ENCODE results near the gene MGMT.

MGMT gene

GRCh38 chr10:129516846-129517679 is 50.0 kb downstream of the MGMT start:
- Mint-ChIP-seq H3K9me3 (no peaks in the 10 kb centered on the region), H3K27ac (no peak overlapping the region), H3K36me3 (no peaks in the 10 kb centered on the region), H3K4me3 (no peak overlapping the region), H3K4me1 (peaks cover 20% of the 10 kb centered on the region)
- DNase-seq (ENCODE audit: low spot score in 2 of 2) (no peak), ATAC-seq (no peak)

DNA sequence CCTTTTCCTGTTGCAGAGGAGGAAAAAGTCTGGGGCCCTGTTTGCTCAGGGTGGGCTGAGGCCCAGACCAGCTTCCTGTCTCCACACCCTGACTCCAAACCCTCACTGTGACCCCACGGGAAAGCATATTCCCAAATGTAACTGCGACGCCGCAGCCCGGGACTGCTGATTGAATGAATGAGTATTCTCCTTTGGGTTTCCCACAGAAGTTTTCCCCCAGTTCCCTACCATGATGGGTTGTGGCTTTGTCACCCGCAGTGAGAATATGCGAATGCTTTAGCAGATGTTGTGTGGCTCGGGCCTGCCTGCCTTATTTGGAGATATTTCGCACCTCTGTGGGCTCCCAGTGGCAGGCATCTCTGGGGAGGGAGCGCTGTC is 50.6 kb downstream of the MGMT start:
- peak; percentile 44 for ATAC-seq
- no peak overlapping the region for H3K4me3 Mint-ChIP-seq
- H3K9me3 Mint-ChIP-seq = no peaks in the 10 kb centered on the region
- no peak overlapping the region for H3K27ac Mint-ChIP-seq
- DNase-seq (ENCODE audit: low spot score in 2 of 2) = no peak
- peaks cover 15% of the 10 kb centered on the region for H3K4me1 Mint-ChIP-seq
- H3K36me3 Mint-ChIP-seq = no peaks in the 10 kb centered on the region

GRCh38 chr10:129518793-129519192 is 51.8 kb downstream of the MGMT start:
- H3K4me1 Mint-ChIP-seq = peaks cover 15% of the 10 kb centered on the region
- no peaks in the 10 kb centered on the region for H3K36me3 Mint-ChIP-seq
- ATAC-seq (no peak), DNase-seq (ENCODE audit: low spot score in 2 of 2) (no peak)
- no peaks in the 10 kb centered on the region for H3K9me3 Mint-ChIP-seq
- no peak overlapping the region for H3K27ac Mint-ChIP-seq
- H3K4me3 Mint-ChIP-seq = no peak overlapping the region

GRCh38 chr10:129520440-129521080 is 53.5 kb downstream of the MGMT start:
- no peak overlapping the region for H3K4me3 Mint-ChIP-seq
- DNase-seq (ENCODE audit: low spot score in 2 of 2) (no peak), ATAC-seq (no peak)
- no peak overlapping the region for H3K27ac Mint-ChIP-seq
- H3K9me3 Mint-ChIP-seq = no peaks in the 10 kb centered on the region
- peaks cover 15% of the 10 kb centered on the region for H3K4me1 Mint-ChIP-seq
- no peaks in the 10 kb centered on the region for H3K36me3 Mint-ChIP-seq

DNA sequence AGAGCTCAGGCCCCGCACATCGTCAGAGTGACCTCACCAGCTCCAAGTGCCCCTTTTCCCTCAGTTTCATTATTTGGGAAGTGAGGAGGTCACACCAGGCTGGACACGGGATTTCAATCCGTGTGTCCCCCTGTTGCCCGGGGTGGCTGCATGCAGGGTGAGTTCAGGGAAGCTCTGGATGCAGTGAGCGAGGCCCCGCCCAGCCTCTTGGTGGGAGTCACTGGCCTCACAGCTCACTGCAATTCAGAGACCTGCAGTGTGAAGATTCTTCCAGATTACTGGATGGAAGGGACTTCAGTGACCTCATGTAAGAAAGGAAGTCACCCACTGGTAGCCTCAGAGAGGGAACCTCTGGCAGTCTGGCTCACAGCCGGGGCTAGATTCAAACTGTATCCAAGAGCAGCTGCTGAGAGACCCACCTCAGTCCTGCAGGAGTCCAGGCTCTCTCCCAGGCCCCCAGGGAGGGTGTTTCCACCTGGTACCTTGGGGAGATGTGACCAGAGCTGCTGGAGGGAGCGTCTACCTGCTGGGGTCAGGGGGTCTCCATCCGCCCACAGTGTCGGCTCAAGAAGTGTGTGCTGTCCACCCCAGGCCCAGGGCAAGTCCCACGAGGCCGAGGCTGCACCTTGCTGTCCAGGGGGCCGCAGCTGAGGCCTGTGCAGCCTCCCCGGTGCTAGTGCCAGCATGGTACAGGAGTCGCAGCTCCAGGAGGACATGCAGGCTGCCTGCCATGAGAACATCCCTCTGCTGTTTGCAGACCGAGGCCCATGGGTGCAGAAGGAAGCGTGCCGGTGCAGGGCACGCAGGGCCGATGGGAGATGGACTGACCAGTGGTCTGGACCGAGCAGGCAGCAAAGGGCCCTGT is 54.4 kb downstream of the MGMT start:
- H3K27ac Mint-ChIP-seq = no peak overlapping the region
- H3K4me1 Mint-ChIP-seq = peaks cover 15% of the 10 kb centered on the region
- H3K4me3 Mint-ChIP-seq = no peak overlapping the region
- ATAC-seq = no peak
- no peak for DNase-seq (ENCODE audit: low spot score in 2 of 2)
- no peaks in the 10 kb centered on the region for H3K9me3 Mint-ChIP-seq
- no peaks in the 10 kb centered on the region for H3K36me3 Mint-ChIP-seq

- no peak for ATAC-seq
- H3K4me1 Mint-ChIP-seq = peaks cover 14% of the 10 kb centered on the region
- no peak overlapping the region for H3K4me3 Mint-ChIP-seq
- H3K9me3 Mint-ChIP-seq = no peaks in the 10 kb centered on the region
- H3K27ac Mint-ChIP-seq = no peak overlapping the region
- no peaks in the 10 kb centered on the region for H3K36me3 Mint-ChIP-seq
- DNase-seq (ENCODE audit: low spot score in 2 of 2) = no peak
These were observed 55.1 kb downstream of the MGMT start for GRCh38 chr10:129522041-129522585.

DNA sequence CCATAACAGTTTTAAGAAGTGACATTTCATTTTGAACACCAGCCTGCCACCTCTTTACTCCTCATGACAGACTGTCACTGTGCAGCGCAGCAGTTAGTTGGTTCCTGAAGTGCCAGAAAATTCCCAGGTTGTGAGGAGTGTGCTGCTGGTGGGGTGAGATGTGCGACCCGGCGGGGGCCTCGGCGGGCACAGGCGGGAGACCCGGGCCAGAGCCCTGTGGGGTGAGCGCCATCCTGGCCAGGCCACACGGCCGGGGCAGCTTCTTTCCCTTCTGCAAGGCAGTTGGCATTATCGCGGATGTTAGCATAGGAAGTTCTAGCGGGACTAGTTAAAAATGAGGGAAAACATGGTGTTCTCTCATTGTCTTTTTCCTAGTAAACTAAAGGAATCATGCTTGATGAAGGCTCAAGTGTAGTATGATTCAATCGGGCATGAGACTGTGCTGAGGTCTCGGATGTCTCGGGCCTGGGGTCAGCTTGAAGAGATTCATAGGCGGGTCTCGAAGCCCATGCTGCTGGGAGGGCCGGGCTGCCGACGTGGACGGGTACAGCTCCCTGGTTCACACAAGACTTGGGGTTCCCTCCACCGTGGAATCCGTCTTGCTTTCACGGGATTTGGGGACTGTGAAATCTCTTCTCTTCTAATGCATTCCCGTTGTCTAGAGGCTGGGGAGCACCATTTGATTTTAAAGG is 56.1 kb downstream of the MGMT start:
- H3K27ac Mint-ChIP-seq = no peak overlapping the region
- no peak overlapping the region for H3K4me3 Mint-ChIP-seq
- H3K9me3 Mint-ChIP-seq = peaks cover 7% of the 10 kb centered on the region
- peaks cover 12% of the 10 kb centered on the region for H3K4me1 Mint-ChIP-seq
- H3K36me3 Mint-ChIP-seq = peaks cover 6% of the 10 kb centered on the region
- DNase-seq (ENCODE audit: low spot score in 2 of 2) (no peak), ATAC-seq (no peak)

- peaks cover 19% of the 10 kb centered on the region for H3K4me1 Mint-ChIP-seq
- H3K36me3 Mint-ChIP-seq = peaks cover 6% of the 10 kb centered on the region
- H3K27ac Mint-ChIP-seq = no peak overlapping the region
- ATAC-seq (no peak), DNase-seq (ENCODE audit: low spot score in 2 of 2) (no peak)
- no peak overlapping the region for H3K4me3 Mint-ChIP-seq
- peaks cover 8% of the 10 kb centered on the region for H3K9me3 Mint-ChIP-seq
These were observed 56.8 kb downstream of the MGMT start for GRCh38 chr10:129523723-129524316.

- H3K4me1 Mint-ChIP-seq = peaks cover 21% of the 10 kb centered on the region
- DNase-seq (ENCODE audit: low spot score in 2 of 2) = no peak
- no peak for ATAC-seq
- no peak overlapping the region for H3K27ac Mint-ChIP-seq
- peaks cover 8% of the 10 kb centered on the region for H3K9me3 Mint-ChIP-seq
- H3K4me3 Mint-ChIP-seq = no peak overlapping the region
- H3K36me3 Mint-ChIP-seq = peaks cover 6% of the 10 kb centered on the region
These were observed 57.9 kb downstream of the MGMT start for GRCh38 chr10:129524936-129525335.

- no peak for DNase-seq (ENCODE audit: low spot score in 2 of 2)
These were observed 58.4 kb downstream of the MGMT start for GRCh38 chr10:129525401-129525801.

DNA sequence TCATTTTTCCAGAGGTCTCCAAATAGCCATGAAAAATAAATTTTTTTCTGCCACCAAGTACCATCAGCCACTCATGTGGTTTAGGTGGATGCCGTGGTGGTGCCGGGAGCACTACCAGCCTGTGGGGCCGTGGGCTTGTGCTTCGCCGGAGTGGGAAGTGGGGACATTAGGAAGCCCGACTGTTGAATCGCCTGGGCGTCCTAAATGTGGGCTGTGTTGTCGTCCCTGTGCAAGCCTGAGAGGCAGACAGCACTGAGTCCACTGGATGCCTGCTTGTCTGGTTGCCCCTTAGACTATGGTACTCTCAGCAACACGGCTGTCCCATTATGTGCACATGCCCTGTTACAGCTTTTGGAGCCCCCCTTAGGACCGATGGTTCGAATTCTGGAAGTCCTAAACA is 59.9 kb downstream of the MGMT start:
- DNase-seq (ENCODE audit: low spot score in 2 of 2) = no peak
- Mint-ChIP-seq H3K9me3 (peaks cover 8% of the 10 kb centered on the region), H3K36me3 (peaks cover 6% of the 10 kb centered on the region), H3K27ac (no peak overlapping the region), H3K4me1 (peaks cover 16% of the 10 kb centered on the region), H3K4me3 (no peak overlapping the region)
- ATAC-seq = no peak

More at GRCh38 chr10:129525401-129525801, 58.4 kb downstream of the MGMT start:
- Mint-ChIP-seq H3K4me1 (peaks cover 21% of the 10 kb centered on the region), H3K27ac (no peak overlapping the region), H3K9me3 (peaks cover 8% of the 10 kb centered on the region), H3K36me3 (peaks cover 6% of the 10 kb centered on the region), H3K4me3 (no peak overlapping the region)
- no peak for ATAC-seq

DNA sequence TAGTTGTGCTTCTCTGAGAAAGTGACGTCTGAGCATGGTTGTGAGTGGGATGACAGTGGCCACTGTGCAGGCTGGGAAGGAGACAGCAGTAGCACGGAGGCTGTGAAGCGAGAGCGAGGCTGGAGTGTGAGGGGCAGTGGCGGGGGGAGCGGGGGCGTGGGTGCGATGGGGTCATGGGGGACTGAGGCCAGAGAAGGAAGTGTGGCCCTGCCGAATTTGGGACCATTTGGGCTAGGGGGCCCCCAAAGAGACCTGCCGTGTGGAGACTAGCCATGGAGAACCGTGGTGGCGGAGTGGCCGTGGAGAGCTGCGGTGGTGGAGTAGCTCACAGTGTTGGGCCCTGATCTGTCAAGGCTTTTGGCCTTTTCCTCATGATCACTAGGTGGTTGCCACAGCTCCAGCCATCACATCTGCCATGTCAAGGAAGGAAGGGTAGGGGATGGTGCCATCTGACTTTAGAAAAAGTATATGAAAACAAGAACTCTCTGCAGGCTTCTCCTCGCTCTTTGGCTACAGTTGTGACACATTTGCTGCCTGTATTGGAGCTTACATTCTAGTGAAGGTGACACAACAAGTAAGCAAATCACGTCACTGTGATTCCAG is 61.4 kb downstream of the MGMT start:
- peaks cover 27% of the 10 kb centered on the region for H3K4me1 Mint-ChIP-seq
- peaks cover 8% of the 10 kb centered on the region for H3K9me3 Mint-ChIP-seq
- peak overlapping the region; percentile 4 for H3K27ac Mint-ChIP-seq
- DNase-seq (ENCODE audit: low spot score in 2 of 2) (no peak), ATAC-seq (no peak)
- H3K4me3 Mint-ChIP-seq = no peak overlapping the region
- peaks cover 6% of the 10 kb centered on the region for H3K36me3 Mint-ChIP-seq

DNA sequence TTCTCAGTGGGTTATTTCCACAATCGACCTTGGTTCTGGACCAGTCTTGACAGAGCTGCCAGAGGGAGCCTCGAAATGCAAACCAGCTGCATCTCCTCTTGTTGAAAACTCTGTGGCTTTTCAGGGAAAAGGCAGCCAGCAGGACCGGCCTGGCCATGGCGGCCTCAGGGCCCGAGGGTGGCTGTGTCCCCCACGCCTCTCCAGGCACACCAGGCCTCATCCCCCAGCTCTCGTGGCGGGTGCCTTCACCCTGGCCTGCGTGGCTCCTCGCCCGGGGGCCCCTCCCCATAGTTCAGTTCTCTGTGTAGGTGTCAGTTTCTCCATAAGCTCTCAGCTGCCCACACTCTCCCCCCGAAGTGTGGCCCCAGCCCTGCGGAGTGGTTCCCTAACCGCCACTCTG is 63.5 kb downstream of the MGMT start:
- H3K4me1 Mint-ChIP-seq = peaks cover 40% of the 10 kb centered on the region
- H3K9me3 Mint-ChIP-seq = peaks cover 11% of the 10 kb centered on the region
- ATAC-seq (no peak), DNase-seq (ENCODE audit: low spot score in 2 of 2) (no peak)
- H3K4me3 Mint-ChIP-seq = no peak overlapping the region
- H3K27ac Mint-ChIP-seq = no peak overlapping the region
- H3K36me3 Mint-ChIP-seq = peaks cover 14% of the 10 kb centered on the region

All from stimulated activated effector memory CD8-positive, alpha-beta T cell treated with anti-CD3 and anti-CD28 coated beads, Interleukin-12 subunit alpha, Interleukin-12 subunit beta, amount 100 ng/mL, for 72 hours (primary cell).